ENCODE measurements around the gene TAPBP. TPM values are rescaled to one million over a fixed set of nuclear protein-coding genes. Genes with fewer than 3 reads are reported as not detected.
A peak's percentile ranks its signal among the peaks of the same experiment; 100 is the strongest.

TAPBP gene
- total RNA-seq, 1 donor from 2014 or later: 59.9 TPM

- Histone ChIP-seq H3K36me3 (peaks cover 0 to 33% of the 10 kb centered on the region in 2 donors), H3K4me1 (peaks cover 28% of the 10 kb centered on the region), H3K4me3 (peak within 1 kb of the TSS; percentile 75 to 76), H3K27me3 (no peaks in the 10 kb centered on the region), H3K9me3 (no peaks in the 10 kb centered on the region), H3K27ac (peak within 1 kb of the TSS; percentile 98)
- intact Hi-C loops (cut with DNase I): no loop called here
- TF ChIP-seq POLR2A (IDR thresholded peaks at IDR 0.05): no peak
- no peak for TF ChIP-seq CTCF (IDR thresholded peaks at IDR 0.05)
- no peak for TF ChIP-seq POLR2AphosphoS5 (IDR thresholded peaks at IDR 0.05; ENCODE audit: insufficient read depth in 1 of 2, low read depth in 1 of 2)
- DNase-seq (ENCODE audit: extremely low spot score in 2 of 2): peak in 1 of 2 donors; percentile 91
Measured at GRCh38 chr6:33298773-33299236, 15.1 kb downstream of the TAPBP start, which contains the start of gene RGL2. RGL2 (minus strand) TSS chr6:33298942; CDS start chr6:33298610, 332 bp downstream.

GRCh38 chr6:33297956-33298772, 15.7 kb downstream of the TAPBP start:
- H3K36me3 ChIP-seq: peaks cover 0 to 30% of the 10 kb centered on the region in 2 donors
- peak in 1 of 2 donors; percentile 95 for DNase-seq (ENCODE audit: extremely low spot score in 2 of 2)
- TF ChIP-seq POLR2A (IDR thresholded peaks at IDR 0.05) (peak in 1 of 2 donors; percentile 41), CTCF (IDR thresholded peaks at IDR 0.05) (no peak), POLR2AphosphoS5 (IDR thresholded peaks at IDR 0.05; ENCODE audit: insufficient read depth in 1 of 2, low read depth in 1 of 2) (peak in 1 of 2 donors; percentile 44)
- intact Hi-C loops (cut with DNase I): no loop called here
- H3K27me3 ChIP-seq: no peaks in the 10 kb centered on the region
- peak overlapping the region; percentile 98 for H3K27ac ChIP-seq
- peak overlapping the region; percentile 75 to 76 for H3K4me3 ChIP-seq
- H3K4me1 ChIP-seq: peaks cover 28% of the 10 kb centered on the region
- no peaks in the 10 kb centered on the region for H3K9me3 ChIP-seq

- peak overlapping the region; percentile 75 to 76 for H3K4me3 ChIP-seq
- DNase-seq (ENCODE audit: extremely low spot score in 2 of 2): peak in 1 of 2 donors; percentile 89
- H3K27ac ChIP-seq: peak overlapping the region; percentile 98
- no peaks in the 10 kb centered on the region for H3K27me3 ChIP-seq
- H3K4me1 ChIP-seq: peaks cover 28% of the 10 kb centered on the region
- TF ChIP-seq POLR2A (IDR thresholded peaks at IDR 0.05) (no peak), POLR2AphosphoS5 (IDR thresholded peaks at IDR 0.05; ENCODE audit: insufficient read depth in 1 of 2, low read depth in 1 of 2) (no peak), CTCF (IDR thresholded peaks at IDR 0.05) (no peak)
- H3K9me3 ChIP-seq: no peaks in the 10 kb centered on the region
- H3K36me3 ChIP-seq: peaks cover 0 to 30% of the 10 kb centered on the region in 2 donors
- intact Hi-C loops (cut with DNase I): no loop called here
Measured at GRCh38 chr6:33297406-33297955, 16.4 kb downstream of the TAPBP start.

- no peak for DNase-seq (ENCODE audit: extremely low spot score in 2 of 2)
- TF ChIP-seq POLR2A (IDR thresholded peaks at IDR 0.05): no peak
- TF ChIP-seq CTCF (IDR thresholded peaks at IDR 0.05): no peak
- no peak for TF ChIP-seq POLR2AphosphoS5 (IDR thresholded peaks at IDR 0.05; ENCODE audit: insufficient read depth in 1 of 2, low read depth in 1 of 2)
- H3K27me3 ChIP-seq: no peaks in the 10 kb centered on the region
- H3K9me3 ChIP-seq: no peaks in the 10 kb centered on the region
- peaks cover 28% of the 10 kb centered on the region for H3K4me1 ChIP-seq
- H3K4me3 ChIP-seq: peak overlapping the region; percentile 75 to 76
- H3K36me3 ChIP-seq: peaks cover 0 to 36% of the 10 kb centered on the region in 2 donors
- intact Hi-C loops (cut with DNase I): no loop called here
- peak overlapping the region; percentile 98 for H3K27ac ChIP-seq
Measured at GRCh38 chr6:33296797-33297405, 17.0 kb downstream of the TAPBP start.

Data from vagina (tissue), 2 donors.